DND-41 (cell line): ENCODE results near the gene ZNF76.

Experiments used
- CTCF ChIP-seq: IDR thresholded peaks from 2 replicates; pipeline ENCODE4 v1.5.1; 2012; ENCODE audit warnings: borderline replicate concordance, low read length, moderate library complexity, mild to moderate bottlenecking; ENCODE audit not compliant: poor library complexity, severe bottlenecking; ENCODE audit errors: extremely low read depth
- EZH2 ChIP-seq: IDR thresholded peaks from 3 replicates; pipeline ENCODE4 v1.6.1; 2012; ENCODE audit warnings: borderline replicate concordance, low read depth, mild to moderate bottlenecking, moderate library complexity, low read length, inconsistent platforms; ENCODE audit not compliant: severe bottlenecking

- no peak for TF ChIP-seq CTCF
- no peak for TF ChIP-seq EZH2
These were observed 30.2 kb upstream of the ZNF76 start for GRCh38 chr6:35229304-35229703.
